Esophagus squamous epithelium (tissue), 4 donors: ENCODE data around the gene EIF2B2.

Experiments used
- POLR2A ChIP-seq, 4 donors: fragments of 450-650 bp; IDR thresholded peaks; one replicate each; pipeline ENCODE4 v1.6.1; 2017; ENCODE audit warnings: antibody characterized with exemption in 4 of 4, mild to moderate bottlenecking in 4 of 4, moderate library complexity in 3 of 4
- TF ChIP-seq, protein P1 (sequence below), 6 experiments: fragments of 450-650 bp in 4 of 6; fragments of 200-600 bp in 2 of 6; sonication (generic) in 2 of 6; IDR thresholded peaks; one replicate each; pipeline ENCODE4 v1.5.1; 2016 to 2019; ENCODE audit warnings: antibody characterized with exemption in 6 of 6, mild to moderate bottlenecking in 4 of 6, moderate library complexity in 4 of 6

DNA sequence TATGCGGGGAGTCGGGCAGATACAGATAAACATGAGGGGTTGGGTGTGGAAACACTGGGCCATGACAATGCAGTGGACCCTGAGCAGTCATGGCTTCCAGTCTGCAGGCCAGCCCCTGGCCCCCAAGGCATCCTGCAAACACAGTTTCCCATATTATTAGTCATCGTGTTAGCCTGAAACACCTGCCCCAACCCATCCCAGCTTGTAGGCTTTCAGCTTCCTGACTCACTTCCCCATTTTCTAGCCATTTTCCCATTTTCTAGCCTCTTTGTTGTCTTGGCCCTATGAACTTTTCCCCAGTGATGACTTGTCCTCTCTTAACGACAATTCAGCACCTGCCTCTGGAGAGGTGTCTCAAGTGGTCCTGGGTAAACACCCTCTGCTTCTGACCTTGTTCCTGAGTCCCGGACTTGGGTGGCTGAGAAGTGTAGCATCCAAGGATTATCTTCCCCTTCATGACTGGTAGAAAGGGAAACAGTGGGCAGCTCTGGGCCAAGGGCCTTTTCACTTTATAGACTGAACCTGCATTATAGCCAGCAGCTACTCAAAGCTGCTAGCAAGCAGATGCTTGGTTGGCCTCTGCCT, 43.0 kb upstream of the EIF2B2 start:
- TF ChIP-seq POLR2A (IDR thresholded peaks at IDR 0.05), result no peak
- TF ChIP-seq, protein P1, sequence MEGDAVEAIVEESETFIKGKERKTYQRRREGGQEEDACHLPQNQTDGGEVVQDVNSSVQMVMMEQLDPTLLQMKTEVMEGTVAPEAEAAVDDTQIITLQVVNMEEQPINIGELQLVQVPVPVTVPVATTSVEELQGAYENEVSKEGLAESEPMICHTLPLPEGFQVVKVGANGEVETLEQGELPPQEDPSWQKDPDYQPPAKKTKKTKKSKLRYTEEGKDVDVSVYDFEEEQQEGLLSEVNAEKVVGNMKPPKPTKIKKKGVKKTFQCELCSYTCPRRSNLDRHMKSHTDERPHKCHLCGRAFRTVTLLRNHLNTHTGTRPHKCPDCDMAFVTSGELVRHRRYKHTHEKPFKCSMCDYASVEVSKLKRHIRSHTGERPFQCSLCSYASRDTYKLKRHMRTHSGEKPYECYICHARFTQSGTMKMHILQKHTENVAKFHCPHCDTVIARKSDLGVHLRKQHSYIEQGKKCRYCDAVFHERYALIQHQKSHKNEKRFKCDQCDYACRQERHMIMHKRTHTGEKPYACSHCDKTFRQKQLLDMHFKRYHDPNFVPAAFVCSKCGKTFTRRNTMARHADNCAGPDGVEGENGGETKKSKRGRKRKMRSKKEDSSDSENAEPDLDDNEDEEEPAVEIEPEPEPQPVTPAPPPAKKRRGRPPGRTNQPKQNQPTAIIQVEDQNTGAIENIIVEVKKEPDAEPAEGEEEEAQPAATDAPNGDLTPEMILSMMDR (IDR thresholded peaks at IDR 0.05), result no peak
